Endometrial microvascular endothelial cells (primary cell): ENCODE measurements around the gene PLEKHO2. TPM values are rescaled to one million over a fixed set of nuclear protein-coding genes. Genes with fewer than 3 reads are reported as not detected.

Source experiments
- in situ Hi-C: cut with HindIII; loops from 2 replicates; pipeline ENCODE4 v1.10.0; 2017; ENCODE audit warnings: low sequenced_read_pairs, low pct_unique_long_range_greater_than_20kb; ENCODE audit errors: inconsistent ontology term
- total RNA-seq: library from RNA; depleted of rRNA; stranded (reverse); fragments of >200 nt; gene quantifications from one replicate; pipeline ENCODE4 v1.2.3, GENCODE V29; 2015; ENCODE audit errors: inconsistent ontology term

PLEKHO2 gene
- total RNA-seq, 1 donor from 2014 or later, result 28.8 TPM

DNA sequence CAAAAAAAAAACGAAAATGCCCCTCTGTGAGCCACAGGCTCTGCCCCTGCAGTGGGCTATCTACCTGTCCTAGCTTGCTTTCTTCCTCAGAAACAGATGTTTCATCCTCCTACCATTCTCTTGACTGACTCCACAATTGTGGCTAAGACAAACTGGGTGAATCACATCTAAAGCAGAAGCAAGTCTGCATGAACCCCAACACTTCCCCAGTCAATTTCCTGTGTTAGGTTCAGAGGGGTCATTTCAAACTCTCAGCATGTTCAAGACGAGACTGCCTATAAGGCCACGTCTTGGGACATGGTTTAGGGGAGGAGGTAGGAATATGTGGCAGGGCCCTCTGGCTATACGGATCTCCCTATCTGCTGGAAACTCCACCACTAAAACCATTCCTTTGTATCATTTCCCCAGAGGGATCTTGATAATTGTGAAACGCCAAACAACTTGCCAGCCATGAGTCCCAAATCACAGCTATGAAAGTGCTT, 41.4 kb downstream of the PLEKHO2 start:
- in situ Hi-C loops, result no loop called here

DNA sequence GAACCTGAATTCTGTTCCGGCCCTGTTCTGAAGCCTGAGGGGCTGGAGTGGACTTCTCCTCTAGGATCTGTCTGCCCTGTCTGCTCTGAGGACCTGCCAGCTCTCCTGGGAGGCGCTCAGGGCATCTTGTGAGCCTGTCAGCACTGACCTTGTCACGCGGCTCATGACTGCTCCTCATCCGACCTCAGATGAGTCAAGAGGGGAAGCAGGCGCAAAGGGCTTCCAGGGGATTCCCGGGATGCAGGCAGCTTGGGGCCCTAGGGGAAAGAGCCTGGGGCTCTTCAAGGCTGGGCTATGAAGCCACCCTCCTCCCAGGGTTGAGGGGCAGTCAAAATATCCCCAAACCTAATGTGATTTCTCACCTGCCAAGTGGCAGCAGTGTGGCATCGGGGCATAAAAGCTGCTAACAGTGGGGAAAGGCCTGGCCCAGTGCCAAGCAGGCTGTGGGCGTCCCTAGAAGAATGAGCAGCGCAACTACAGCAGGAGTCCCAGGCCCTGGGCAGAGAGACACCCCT, 42.3 kb downstream of the PLEKHO2 start:
- in situ Hi-C loops, result no loop called here

DNA sequence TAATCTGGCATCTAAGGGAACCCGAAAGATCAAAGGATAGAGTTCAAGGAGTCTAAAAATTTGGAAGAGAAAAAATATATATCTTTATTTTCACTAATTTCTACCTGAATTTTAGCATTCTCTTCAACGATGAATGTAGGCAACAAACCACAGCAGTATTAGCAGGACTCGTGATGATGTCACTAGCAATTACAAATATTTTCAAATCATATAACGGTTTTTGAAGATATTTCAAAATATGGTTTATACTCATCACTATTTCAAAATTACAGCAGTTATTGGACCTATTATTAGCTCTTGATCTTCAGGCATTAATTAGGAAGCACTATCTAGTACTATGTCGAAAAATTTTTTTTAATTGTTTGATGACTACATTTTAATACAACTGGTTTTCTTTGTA, 43.0 kb downstream of the PLEKHO2 start:
- in situ Hi-C loops, result no loop called here

DNA sequence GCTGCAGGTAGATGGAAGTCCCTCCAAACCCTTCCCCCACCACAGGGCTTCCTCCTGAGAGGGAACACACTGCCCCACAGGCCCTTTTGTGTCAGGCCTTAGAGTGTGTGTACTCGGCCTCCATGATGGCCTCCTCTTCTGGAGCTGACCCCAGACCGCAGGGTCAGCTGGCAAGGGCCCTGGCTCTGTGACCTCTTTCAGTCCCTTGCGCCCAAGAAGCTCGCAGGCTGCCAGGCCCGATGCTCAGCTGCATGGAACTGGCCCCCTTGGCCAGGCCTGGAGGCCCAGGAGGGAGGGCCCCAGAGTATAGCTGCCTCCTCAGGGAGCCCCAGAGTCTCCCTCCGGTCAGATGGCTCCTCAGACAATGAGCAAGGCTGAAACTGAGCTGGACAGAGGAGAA, 46.6 kb downstream of the PLEKHO2 start:
- in situ Hi-C loops, result no loop called here

DNA sequence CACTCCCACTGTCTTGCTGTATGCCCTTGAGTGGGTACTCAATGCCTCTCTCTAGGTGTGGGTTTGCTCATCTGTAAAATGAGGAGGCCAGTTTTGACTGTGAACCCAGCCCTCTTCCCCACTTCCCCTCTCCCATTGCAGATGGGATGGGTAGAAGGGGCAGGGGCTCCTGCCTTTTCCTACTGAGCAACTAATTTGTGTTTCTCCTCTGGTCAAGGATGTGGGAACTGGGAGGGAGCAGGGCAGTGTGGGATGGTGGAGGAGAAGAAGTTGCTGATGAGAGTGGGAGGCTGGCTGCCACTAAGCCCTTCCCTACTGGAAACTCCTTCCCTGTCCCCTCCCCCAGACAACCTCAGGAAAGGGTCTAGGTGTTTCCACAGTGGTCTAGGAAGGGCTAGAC, 49.8 kb downstream of the PLEKHO2 start:
- in situ Hi-C loops, result no loop called here

DNA sequence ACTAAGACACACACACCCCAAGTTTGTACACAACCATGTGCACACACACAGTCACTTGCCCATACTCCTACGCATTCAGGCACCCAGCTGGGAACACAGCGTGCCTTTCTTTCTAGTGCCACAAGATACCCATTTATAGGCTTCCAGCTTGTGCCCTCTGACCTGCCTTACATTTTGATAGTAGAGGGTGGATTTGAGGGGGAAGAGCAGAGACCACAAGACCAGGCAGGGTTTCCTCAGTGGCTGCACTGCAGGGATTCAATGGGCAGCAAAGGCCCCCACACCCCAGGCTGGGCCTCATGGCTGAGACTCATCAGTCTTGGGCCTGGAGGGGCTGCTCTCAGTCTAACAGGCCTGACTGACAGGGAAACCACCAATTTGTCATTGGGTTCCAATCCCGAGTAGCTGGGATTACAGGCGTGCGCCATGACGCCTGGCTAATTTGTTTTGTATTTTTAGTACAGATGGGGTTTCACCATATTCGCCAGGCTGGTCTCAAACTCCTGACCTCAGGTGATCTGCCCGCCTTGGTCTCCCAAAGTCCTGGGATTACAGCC, 51.2 kb downstream of the PLEKHO2 start:
- in situ Hi-C loops, result no loop called here

DNA sequence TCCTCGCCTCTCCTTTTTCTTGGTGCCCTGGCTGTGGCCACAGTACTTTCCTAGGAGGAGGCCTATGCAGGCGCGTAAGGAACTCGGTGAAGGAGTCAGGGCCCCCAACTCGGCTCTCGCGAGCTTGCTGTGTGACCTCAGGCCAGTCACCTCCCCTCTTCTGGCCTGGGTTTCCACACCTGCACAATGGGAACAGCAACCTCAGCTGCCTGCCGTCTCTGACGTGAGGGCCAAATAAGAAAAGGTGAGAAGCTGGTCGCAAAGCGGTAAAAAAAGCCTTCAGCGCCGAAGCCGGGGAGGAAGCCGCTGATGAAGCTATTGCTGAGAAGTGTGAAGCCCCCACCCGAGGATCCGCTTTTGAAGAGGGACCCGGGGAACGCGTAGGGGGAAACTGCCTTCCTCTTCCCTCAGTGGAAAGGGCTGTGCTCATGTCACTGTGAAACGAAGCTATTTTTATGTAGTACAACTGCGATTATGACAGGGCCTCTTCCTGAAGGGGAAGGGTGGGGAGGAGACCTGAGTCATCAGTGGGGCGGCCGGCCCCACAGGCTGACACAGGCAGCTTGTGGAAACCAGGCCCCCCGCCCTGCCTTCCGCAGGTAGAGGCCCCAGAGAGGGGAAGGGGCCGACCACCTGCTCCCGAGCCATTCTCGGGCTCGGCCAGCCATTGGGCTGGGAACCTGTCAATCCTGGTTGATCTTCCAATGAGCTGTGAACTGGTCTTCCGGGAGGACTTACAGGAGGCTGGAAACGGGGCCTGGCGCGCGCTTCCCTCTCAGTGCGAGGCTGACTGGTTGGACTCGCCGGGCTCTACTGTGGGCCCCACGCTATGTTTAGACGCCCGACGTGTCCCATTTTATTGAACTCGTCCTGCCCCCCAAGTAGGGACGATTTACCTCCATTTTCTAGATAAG, 52.0 kb downstream of the PLEKHO2 start:
- in situ Hi-C loops, result no loop called here

DNA sequence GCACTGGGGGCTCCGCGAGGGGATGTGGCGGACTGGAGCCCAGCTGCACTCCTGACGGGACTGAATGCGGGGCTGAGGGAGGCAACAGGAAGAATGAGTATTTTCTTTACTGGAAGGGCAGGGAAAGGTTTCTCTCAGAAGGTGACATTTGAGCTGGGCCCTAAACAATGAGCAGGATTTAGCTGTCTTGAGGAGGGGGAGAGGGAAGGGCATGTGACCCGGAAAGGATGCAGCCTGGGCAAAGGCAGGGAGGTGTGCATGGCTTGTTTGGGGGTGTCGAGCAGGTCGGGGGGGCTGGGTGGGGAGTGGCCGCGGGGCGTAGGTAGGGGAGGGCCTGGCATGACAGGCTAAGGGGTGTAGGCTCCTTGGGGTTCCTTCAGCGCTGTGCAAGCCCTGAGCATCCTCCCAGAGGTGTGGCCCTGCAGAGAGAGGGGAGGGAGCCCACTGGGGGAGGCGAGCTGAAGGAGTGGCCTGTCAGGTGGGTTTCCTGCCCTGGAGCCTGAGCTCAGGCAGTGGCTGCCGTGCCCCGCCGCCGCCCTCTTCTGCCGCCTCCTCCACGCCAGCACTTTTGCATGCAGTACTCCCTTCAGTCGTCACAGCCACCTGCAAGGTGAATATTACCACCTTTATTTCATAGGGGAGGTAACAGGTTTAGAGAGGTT, 52.8 kb downstream of the PLEKHO2 start:
- in situ Hi-C loops, result no loop called here

DNA sequence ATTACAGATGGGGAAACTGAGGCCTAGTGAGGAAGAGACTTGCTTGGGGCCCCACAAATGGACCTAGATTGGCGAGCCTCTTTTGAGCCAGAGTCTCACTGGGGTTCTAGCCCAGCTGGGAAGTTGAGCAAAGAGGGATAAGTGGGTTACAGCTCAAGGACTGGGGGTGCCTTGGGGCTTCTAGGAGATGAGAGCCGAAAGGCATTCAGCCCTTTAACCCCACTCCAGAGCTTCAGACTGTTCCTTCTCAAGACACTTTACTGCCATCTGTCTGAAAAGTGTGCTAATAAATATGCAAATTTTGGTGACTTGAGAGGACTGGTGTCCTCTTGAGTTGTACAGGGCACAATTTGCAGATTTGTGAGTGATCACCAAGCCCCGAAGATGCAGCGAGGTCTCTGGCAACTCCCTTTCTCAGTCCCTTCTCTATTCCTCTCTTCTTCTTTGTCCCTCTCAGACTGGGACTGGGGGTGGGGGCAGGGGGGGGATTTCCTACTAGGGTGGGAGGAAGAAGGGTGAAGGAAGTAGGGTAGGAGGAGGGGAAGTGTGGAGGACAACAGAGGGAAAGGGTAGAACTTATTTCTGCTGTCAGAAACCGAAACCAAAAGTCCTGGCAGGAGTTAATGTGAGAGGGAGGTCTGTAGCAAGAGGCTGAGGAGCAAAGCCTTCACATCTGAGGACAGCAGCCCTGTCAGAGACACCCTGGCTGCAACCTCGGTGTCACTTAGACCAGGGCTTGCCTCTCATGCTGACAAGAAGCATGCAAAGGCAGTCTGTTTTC, 53.8 kb downstream of the PLEKHO2 start:
- in situ Hi-C loops, result no loop called here

DNA sequence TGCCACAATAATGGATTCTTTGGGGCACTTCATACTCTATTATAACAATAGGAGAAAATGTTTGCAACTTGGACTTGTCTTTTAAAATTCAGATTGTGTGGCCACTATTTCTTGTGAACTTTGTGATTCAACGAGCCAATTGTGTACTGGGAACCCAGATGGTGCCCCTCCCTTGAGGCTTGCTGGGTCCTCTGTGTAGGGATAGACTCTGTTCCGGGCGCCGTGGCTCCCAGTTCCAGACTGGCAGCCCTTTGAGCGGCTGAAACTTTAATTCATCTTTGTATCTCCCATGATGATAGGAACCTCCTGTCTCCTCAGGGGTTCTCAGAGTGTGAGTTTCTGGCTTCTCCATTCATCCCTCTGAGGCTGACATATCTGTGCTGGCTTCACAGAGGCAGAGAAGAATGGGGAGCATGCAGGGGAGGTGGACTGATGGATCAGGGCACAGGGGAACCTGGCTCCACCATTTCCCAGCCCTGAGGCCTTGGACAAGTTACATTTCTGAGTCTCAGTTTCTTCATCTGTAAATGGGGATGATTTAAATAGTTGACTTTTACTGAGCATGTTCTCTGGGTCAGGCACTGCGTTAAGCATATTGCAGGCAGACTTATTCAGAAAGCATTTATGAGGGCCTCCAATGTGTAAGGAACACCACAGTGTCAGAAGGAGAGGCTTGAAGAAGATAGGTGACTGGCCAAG, 54.8 kb downstream of the PLEKHO2 start:
- in situ Hi-C loops, result no loop called here

DNA sequence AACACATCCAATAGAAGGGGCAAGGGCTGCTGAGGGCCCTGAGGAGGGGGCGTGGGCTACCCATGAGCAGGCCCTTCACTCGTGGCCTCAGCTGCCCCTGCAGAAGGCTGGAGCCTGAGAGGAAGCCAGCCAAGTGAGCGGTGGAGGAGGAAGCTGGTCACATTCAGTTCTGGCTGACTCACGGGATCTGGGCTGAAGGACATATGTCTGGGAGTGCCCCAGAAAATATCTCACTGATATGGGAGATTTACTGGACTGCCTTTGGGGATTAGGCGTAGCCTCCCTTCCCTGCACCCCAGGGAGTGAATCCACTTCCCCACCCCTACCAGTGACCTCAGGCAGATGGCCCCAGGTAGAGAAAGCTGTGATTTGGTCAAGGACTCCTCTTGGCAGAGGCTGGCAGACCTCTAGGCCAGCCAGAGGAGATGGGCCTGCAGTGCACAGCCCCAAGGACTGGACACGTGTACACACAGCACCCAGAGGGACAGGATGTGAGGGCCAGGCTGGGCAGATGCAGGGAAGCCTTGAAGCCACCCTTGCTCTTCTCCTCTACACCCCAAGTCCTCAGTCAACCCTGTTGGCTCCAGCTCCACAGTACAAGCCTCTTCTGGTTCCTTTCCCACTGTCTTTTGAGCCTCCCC, 55.8 kb downstream of the PLEKHO2 start:
- in situ Hi-C loops, result no loop called here

DNA sequence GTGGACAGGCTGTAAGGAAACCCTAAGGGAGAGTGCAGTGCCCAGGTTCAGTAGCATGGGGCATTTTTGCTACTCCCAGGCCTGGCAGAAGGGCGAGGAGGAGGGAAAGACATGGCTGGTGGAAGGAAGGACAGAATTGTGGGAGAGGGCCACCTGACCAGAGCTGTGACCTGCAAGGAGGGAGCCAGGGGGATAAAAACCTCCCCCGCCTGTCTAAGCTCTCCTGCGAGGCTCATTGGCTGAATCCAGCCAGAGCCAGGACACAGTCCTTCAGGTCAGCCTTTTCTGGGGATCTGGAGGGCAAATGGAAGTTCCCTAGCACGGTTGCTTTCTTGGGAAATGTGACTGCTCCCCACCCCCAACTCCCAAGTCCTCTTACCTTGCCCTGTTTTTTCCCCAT, 56.7 kb downstream of the PLEKHO2 start:
- in situ Hi-C loops, result no loop called here

DNA sequence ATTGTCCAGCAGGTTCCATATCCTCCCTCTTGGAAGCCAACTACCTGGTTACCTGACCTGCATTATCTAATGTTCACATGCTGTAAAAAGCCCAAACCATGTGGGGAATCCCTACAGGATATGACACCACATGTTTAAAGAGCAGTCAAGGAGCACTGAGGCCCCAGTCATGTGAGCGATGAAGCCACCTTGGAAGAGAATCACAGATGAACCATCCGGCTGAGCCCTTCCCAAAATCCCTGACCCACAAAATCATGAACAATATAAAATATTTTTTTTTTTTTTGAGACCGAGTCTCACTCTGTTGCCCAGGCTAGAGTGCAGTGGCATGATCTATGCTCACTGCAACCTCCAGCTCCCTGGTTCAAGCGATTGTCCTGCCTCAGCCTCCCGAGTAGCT, 59.4 kb downstream of the PLEKHO2 start:
- in situ Hi-C loops, result no loop called here

DNA sequence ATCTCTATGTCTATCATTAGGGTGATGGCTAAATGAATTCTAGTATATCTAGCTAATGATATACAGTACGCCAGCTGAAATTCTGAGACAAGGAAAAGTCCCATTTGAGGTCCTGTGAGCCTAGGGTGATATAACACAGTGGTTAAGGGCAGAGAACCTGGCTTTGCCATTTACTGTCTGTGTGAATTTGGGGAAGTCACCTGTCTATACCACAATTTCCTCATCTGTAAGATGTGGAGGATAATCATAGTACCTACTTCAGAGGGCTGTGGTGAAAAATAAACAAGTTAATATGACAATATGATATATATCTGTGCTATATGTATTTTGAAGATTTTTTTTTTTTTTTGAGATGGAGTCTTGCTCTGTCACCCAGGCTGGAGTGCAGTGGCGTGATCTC, 60.2 kb downstream of the PLEKHO2 start:
- in situ Hi-C loops, result no loop called here

DNA sequence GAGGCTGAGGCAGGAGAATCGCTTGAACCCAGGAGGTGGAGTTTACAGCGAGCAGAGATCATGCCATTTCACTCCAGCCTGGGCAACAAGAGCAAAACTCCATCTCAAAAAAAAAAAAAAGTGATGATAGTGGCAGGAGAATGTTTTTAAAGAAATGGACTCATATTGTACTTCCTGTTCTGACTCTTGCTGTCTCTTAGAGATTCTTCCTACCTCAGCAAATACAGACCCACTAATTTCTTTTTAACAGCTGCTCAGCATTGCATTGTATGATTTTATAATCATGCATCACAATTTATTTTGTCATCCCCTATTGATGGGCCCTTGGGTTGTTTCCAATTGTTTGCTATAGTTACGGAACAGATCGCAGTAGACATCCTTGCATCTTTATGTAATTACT, 61.1 kb downstream of the PLEKHO2 start:
- in situ Hi-C loops, result no loop called here

DNA sequence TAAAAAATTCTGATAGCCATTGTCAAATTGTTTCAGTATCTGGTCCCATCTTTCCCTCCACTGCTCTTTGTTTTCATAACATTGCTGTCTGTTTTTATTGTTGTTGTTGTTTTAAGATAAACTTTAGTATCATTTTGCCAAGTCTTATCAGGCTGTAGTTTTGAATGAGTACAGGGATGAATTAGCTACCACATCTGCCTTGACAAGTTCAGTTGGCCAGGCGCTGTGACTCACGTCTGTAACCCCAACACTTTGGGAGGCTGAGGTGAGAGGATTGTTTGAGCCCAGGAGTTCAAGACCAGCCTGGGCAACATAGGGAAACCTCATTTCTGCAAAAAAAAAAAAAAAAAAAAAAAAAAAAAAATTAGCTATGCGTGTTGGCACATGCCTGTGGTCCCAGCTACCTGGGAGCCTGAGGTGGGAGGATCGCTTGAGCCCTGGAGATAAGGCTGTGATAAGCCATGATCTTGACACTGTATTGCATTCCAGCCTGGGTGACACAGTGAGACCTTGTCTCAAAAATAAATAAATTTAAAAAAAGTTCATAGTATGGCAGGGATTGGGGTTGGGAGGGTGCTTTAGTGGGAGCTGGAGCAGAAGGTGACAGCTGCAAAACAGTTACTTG, 61.7 kb downstream of the PLEKHO2 start:
- in situ Hi-C loops, result no loop called here

DNA sequence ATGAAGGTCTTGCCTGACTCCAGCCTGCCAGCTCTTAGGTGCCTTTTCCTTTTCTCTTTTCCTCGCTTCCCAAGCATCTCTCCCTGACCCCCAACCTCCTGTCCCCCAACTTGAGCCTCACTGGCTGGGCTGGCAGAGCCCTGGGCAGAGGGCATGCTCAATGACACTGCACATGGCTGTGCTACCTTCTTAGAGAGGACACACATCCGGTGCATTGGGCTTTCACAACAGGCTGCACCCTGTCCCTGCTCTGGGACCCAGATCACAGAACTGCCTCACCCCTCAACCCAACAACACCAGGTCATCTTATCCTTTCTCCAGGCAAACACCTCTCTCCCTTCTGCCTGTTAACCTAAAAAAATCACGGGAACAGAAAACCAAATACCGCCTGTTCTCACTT, 62.5 kb downstream of the PLEKHO2 start:
- in situ Hi-C loops, result no loop called here
